Esophagus muscularis mucosa (tissue), 4 donors: ENCODE results near the gene RNF125. TPM values are rescaled to one million over a fixed set of nuclear protein-coding genes. Genes with fewer than 3 reads are reported as not detected.
"Not testable (repeated sequence)": the region's sequence is repeated elsewhere in the genome, so short reads cannot be mapped to it uniquely, and the experiment has no call there.

Experiments
- DNase-seq: peaks from one replicate; pipeline ENCODE4 v3.0.0-alpha.2; 2017; ENCODE audit errors: extremely low spot score
- H3K27ac ChIP-seq, 4 donors: fragments of 200-600 bp; sonication (generic); replicated peaks in 1 of 4; 1 replicate in 3 of 4; 2 replicates in 1 of 4; pipeline ENCODE4 v1.5.1; 2016 to 2019; ENCODE audit warnings: mild to moderate bottlenecking in 1 of 4
- H3K27me3 ChIP-seq, 4 donors: fragments of 200-600 bp; sonication (generic); one replicate each; pipeline versions ENCODE4 v1.5.1 to v1.6.0; 2016 to 2019
- H3K36me3 ChIP-seq, 4 donors: fragments of 200-600 bp; sonication (generic); one replicate each; pipeline ENCODE4 v1.5.1; 2016 to 2019
- H3K4me1 ChIP-seq, 4 donors: fragments of 200-600 bp; sonication (generic); one replicate each; pipeline ENCODE4 v1.5.1; 2016 to 2019
- H3K4me3 ChIP-seq, 4 donors: fragments of 200-600 bp; sonication (generic); 1 replicate in 2 of 4; 2 replicates in 2 of 4; pipeline ENCODE4 v1.5.1; 2016 to 2019; ENCODE audit warnings: mild to moderate bottlenecking in 4 of 4, moderate library complexity in 1 of 4
- H3K9me3 ChIP-seq, 4 donors: fragments of 200-600 bp; sonication (generic); 1 replicate in 3 of 4; 2 replicates in 1 of 4; pipeline ENCODE4 v1.5.1; 2016 to 2019
- CTCF ChIP-seq, 3 experiments: fragments of 200-600 bp in 2 of 3; fragments of 450-650 bp in 1 of 3; sonication (generic) in 2 of 3; IDR thresholded peaks; one replicate each; pipeline ENCODE4 v1.5.1; 2017 to 2019; ENCODE audit warnings: antibody characterized with exemption in 3 of 3, mild to moderate bottlenecking in 2 of 3, moderate library complexity in 1 of 3
- EP300 ChIP-seq: sonication (generic); formaldehyde crosslinking; IDR thresholded peaks from one replicate; pipeline ENCODE4 v1.6.1; 2017; ENCODE audit warnings: antibody characterized with exemption
- POLR2A ChIP-seq: fragments of 450-650 bp; IDR thresholded peaks from one replicate; pipeline ENCODE4 v1.6.1; 2017; ENCODE audit warnings: antibody characterized with exemption, moderate library complexity, mild to moderate bottlenecking, low read depth
- POLR2AphosphoS5 ChIP-seq, 2 donors: sonication (generic); formaldehyde crosslinking; IDR thresholded peaks; one replicate each; pipeline ENCODE4 v1.6.1; 2017; ENCODE audit warnings: antibody characterized with exemption in 2 of 2
- WGBS: methylation state at CpG from one replicate; pipeline ENCODE4 v1.1.5; 2018; 5-methylcytosine and 5-hydroxymethylcytosine counted together
- intact Hi-C: fragments of 100-400 bp; cut with DNase I; formaldehyde crosslinking; loops from one replicate; pipeline ENCODE4 v1.15.1; 2023
- total RNA-seq, 4 donors: library from RNA; depleted of rRNA; stranded (reverse); fragments of >200 nt; gene quantifications; one replicate each; pipeline versions ENCODE4 v1.1.0 to v1.2.1, GENCODE V29; 2016

The RNF125 gene
- total RNA-seq, 4 donors from 2014 or later: 3.3 to 5.2 (median 4.3) TPM

- DNase-seq: no peak
- no peaks in the 10 kb centered on the region for H3K27me3 ChIP-seq
- intact Hi-C loops: no loop called here
- peaks cover 10 to 24% (median 14%) of the 10 kb centered on the region in 4 donors for H3K4me1 ChIP-seq
- WGBS: 43% methylated on average over 1 of the region's 1 CpG
- H3K4me3 ChIP-seq: no peak overlapping the region
- TF ChIP-seq POLR2A: no peak
- TF ChIP-seq POLR2AphosphoS5 (IDR thresholded peaks at IDR 0.05): no peak
- TF ChIP-seq EP300: no peak
- TF ChIP-seq CTCF (IDR thresholded peaks at IDR 0.05): no peak
- no peaks in the 10 kb centered on the region for H3K36me3 ChIP-seq
- peaks cover 0 to 4% (median 0%) of the 10 kb centered on the region in 4 donors for H3K9me3 ChIP-seq
- no peak overlapping the region for H3K27ac ChIP-seq
Observed at GRCh38 chr18:32081881-32082280, 63.3 kb downstream of the RNF125 start.

- 91% methylated on average over 8 of the region's 8 CpGs for whole genome bisulfite sequencing
- H3K4me3 ChIP-seq: no peak overlapping the region
- TF ChIP-seq POLR2AphosphoS5 (IDR thresholded peaks at IDR 0.05) (no peak), POLR2A (no peak)
- H3K36me3 ChIP-seq: no peaks in the 10 kb centered on the region
- intact Hi-C loops: no loop called here
- peaks cover 10 to 24% (median 14%) of the 10 kb centered on the region in 4 donors for H3K4me1 ChIP-seq
- DNase-seq: no peak
- no peak overlapping the region for H3K27ac ChIP-seq
- H3K9me3 ChIP-seq: peaks cover 0 to 4% (median 0%) of the 10 kb centered on the region in 4 donors
- H3K27me3 ChIP-seq: no peaks in the 10 kb centered on the region
Observed at GRCh38 chr18:32083781-32084180, 65.2 kb downstream of the RNF125 start.

DNA sequence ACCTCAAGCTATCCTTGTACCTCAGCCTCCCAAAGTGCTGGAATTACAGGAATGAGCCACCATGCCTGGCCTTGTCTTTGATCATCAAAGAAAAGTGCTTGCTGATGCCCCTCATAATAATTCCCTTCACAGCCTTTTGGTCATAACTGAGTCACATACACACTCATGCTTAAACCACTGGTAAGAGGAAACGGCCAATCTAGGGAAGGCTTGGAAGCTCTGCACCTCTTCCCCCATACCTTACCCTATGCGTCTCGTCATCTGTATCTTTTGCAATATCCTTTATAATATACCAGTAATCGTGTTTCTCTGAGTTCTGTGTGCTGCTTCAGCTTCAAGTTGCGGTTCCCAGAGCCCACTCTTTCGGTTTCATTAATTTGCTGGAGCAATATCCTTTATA lies 68.3 kb downstream of the RNF125 start:
- no peaks in the 10 kb centered on the region for H3K36me3 ChIP-seq
- H3K4me1 ChIP-seq: peaks cover 16 to 30% (median 22%) of the 10 kb centered on the region in 4 donors
- intact Hi-C loops: no loop called here
- no peak for DNase-seq
- TF ChIP-seq POLR2A: no peak
- no peak for TF ChIP-seq CTCF (IDR thresholded peaks at IDR 0.05)
- no peak for TF ChIP-seq POLR2AphosphoS5 (IDR thresholded peaks at IDR 0.05)
- TF ChIP-seq EP300: no peak
- H3K4me3 ChIP-seq: no peak overlapping the region
- no peaks in the 10 kb centered on the region for H3K9me3 ChIP-seq
- no peaks in the 10 kb centered on the region for H3K27me3 ChIP-seq
- no peak overlapping the region for H3K27ac ChIP-seq
- WGBS: 70% methylated on average over 6 of the region's 6 CpGs

DNA sequence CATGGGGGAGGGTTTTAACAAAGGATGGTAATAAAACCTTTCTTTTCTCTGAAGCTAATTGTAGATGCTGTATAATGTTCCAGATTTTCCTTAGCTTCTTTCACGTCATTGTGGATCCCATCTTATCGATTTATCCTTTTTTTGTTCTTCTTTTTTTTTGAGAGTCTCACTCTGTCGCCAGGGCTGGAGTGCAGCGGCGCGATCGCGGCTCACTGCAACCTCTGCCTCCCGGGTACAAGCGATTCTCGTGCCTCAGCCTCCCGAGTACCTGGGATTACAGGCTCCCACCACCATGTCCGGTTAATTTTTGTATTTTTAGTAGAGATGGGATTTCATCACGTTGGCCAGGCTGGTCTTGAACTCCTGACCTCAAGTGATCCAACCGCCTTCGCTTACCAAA lies 72.2 kb downstream of the RNF125 start:
- 96% methylated on average over 16 of the region's 16 CpGs for WGBS
- not testable (repeated sequence) for H3K9me3 ChIP-seq, H3K4me3 ChIP-seq, DNase-seq, H3K36me3 ChIP-seq, H3K27me3 ChIP-seq
- Histone ChIP-seq H3K27ac (peak overlapping the region; percentile 99 to 100 (median 100)), H3K4me1 (peaks cover 22 to 36% (median 33%) of the 10 kb centered on the region in 4 donors)
- intact Hi-C loops: loop anchor here (5.0 to 10.0 kb wide), 3 partner anchors 149 to 384 kb away; partner anchors contain the start of genes GAREM1 and TRAPPC8

DNA sequence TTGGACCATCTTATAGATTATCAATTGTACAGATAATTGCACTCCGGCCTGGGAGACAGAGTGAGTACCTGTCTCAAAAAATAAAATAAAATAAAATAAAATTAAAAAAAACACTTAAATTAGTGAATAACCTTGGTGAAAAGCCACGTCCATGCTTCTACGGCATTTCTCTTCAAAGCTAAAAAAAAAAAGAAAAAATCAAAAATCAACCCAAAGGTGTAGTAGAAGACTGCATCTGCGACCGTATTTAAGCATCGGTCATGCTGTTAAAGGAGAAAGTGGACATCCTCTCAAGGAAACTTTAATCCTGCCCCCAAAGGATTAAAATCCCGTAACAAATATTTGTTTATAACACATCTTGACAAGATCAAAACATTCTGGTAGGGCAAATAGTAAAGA lies 72.7 kb downstream of the RNF125 start:
- Histone ChIP-seq H3K27ac (peak overlapping the region; percentile 99 to 100 (median 100)), H3K36me3 (peaks cover 0 to 3% (median 0%) of the 10 kb centered on the region in 4 donors), H3K9me3 (no peaks in the 10 kb centered on the region), H3K4me1 (peaks cover 22 to 37% (median 36%) of the 10 kb centered on the region in 4 donors), H3K27me3 (no peaks in the 10 kb centered on the region), H3K4me3 (peak overlapping the region; percentile 75 to 93 (median 86))
- WGBS: 36% methylated on average over 7 of the region's 7 CpGs
- TF ChIP-seq POLR2AphosphoS5 (IDR thresholded peaks at IDR 0.05): no peak
- TF ChIP-seq CTCF (IDR thresholded peaks at IDR 0.05): no peak
- DNase-seq: no peak
- intact Hi-C loops: loop anchor here (5.0 to 10.0 kb wide), 3 partner anchors 149 to 383 kb away; partner anchors contain the start of genes GAREM1 and TRAPPC8
